NCI-H2196 treated with DMSO at 0.1 percent for 48 hours (cell line): ENCODE measurements around the gene LRG1.

Experiments used
- DNase-seq: peaks from one replicate; lab custom pipeline; 2025; ENCODE audit not compliant: unreplicated experiment; lab: John Stamatoyannopoulos, UW

LRG1 gene

GRCh38 chr19:4539693-4540581 lies at the start of gene LRG1:
Gene LRG1, minus strand, starts transcription at chr19:4540036. Its CDS starts 23 bp downstream, at chr19:4540013.
- peak; percentile 51 for DNase-seq

- DNase-seq, result no peak
These were observed 48.5 kb upstream of the LRG1 start for GRCh38 chr19:4588291-4588761.

- DNase-seq, result no peak
These were observed 47.7 kb upstream of the LRG1 start for GRCh38 chr19:4587527-4587926.

GRCh38 chr19:4586691-4587090 lies 46.9 kb upstream of the LRG1 start:
- DNase-seq, result no peak

GRCh38 chr19:4586245-4586644 lies 46.4 kb upstream of the LRG1 start:
- no peak for DNase-seq

- DNase-seq, result no peak
These were observed 45.7 kb upstream of the LRG1 start for GRCh38 chr19:4585556-4585955.

- DNase-seq, result no peak
These were observed 45.0 kb upstream of the LRG1 start for GRCh38 chr19:4584670-4585460.

GRCh38 chr19:4583961-4584669 lies 44.3 kb upstream of the LRG1 start:
- no peak for DNase-seq

- no peak for DNase-seq
These were observed 43.4 kb upstream of the LRG1 start for GRCh38 chr19:4582980-4583842.

GRCh38 chr19:4581666-4582553 lies 42.1 kb upstream of the LRG1 start:
- no peak for DNase-seq

- no peak for DNase-seq
These were observed 41.3 kb upstream of the LRG1 start for GRCh38 chr19:4580961-4581665.

- DNase-seq, result no peak
These were observed 40.4 kb upstream of the LRG1 start for GRCh38 chr19:4580021-4580901.

- DNase-seq, result no peak
These were observed 39.6 kb upstream of the LRG1 start for GRCh38 chr19:4579389-4579788.

- no peak for DNase-seq
These were observed 38.9 kb upstream of the LRG1 start for GRCh38 chr19:4578552-4579248.

GRCh38 chr19:4577020-4577782 lies 37.4 kb upstream of the LRG1 start:
- DNase-seq, result no peak
